Sigmoid colon (tissue), 7 donors: Measurements from ENCODE around the gene BACE2. TPM values are rescaled to one million over a fixed set of nuclear protein-coding genes. Genes with fewer than 3 reads are reported as not detected.

Experiments used
- DNase-seq: peaks from one replicate; pipeline ENCODE4 v3.0.0-alpha.2; 2019
- H3K27ac ChIP-seq, 4 donors: fragments of 200-600 bp; sonication (generic); one replicate each; pipeline ENCODE4 v1.5.1; 2016 to 2019; ENCODE audit warnings: mild to moderate bottlenecking in 1 of 4
- H3K27me3 ChIP-seq, 3 donors: fragments of 200-600 bp; sonication (generic); one replicate each; pipeline ENCODE4 v1.5.1; 2019; ENCODE audit warnings: mild to moderate bottlenecking in 1 of 3
- H3K36me3 ChIP-seq, 4 donors: fragments of 200-600 bp; sonication (generic); one replicate each; pipeline ENCODE4 v1.5.1; 2016 to 2019
- H3K4me1 ChIP-seq, 4 donors: fragments of 200-600 bp; sonication (generic); one replicate each; pipeline ENCODE4 v1.5.1; 2017 to 2019
- H3K4me3 ChIP-seq, 4 donors: fragments of 200-600 bp; sonication (generic); one replicate each; pipeline ENCODE4 v1.5.1; 2017 to 2019; ENCODE audit warnings: mild to moderate bottlenecking in 2 of 4, moderate library complexity in 1 of 4
- H3K9me3 ChIP-seq, 4 donors: fragments of 200-600 bp in 3 of 4; sonication (generic) in 3 of 4; one replicate each; pipeline versions ENCODE4 v1.5.1 to v1.6.1; 2013 to 2019
- CTCF ChIP-seq, 4 experiments: fragments of 450-650 bp in 3 of 4; fragments of 200-600 bp in 1 of 4; IDR thresholded peaks; one replicate each; pipeline ENCODE4 v1.5.1; 2016 to 2019; ENCODE audit warnings: antibody characterized with exemption in 4 of 4, mild to moderate bottlenecking in 3 of 4, moderate library complexity in 2 of 4
- EP300 ChIP-seq, 4 donors: sonication (generic); formaldehyde crosslinking; IDR thresholded peaks; one replicate each; pipeline ENCODE4 v1.6.1; 2017; ENCODE audit warnings: antibody characterized with exemption in 4 of 4
- POLR2A ChIP-seq, 2 donors: fragments of 450-650 bp; IDR thresholded peaks; one replicate each; pipeline ENCODE4 v1.6.1; 2016; ENCODE audit warnings: antibody characterized with exemption in 2 of 2, mild to moderate bottlenecking in 2 of 2, moderate library complexity in 2 of 2
- POLR2AphosphoS5 ChIP-seq, 4 donors: sonication (generic); formaldehyde crosslinking; IDR thresholded peaks; one replicate each; pipeline ENCODE4 v1.6.1; 2017; ENCODE audit warnings: antibody characterized with exemption in 4 of 4
- WGBS, 2 donors: extraction: QIAGEN DNeasy Blood & Tissue Kit; methylation state at CpG; one replicate each; pipeline ENCODE4 v1.1.7; 2013; 5-methylcytosine and 5-hydroxymethylcytosine counted together
- intact Hi-C: fragments of 100-400 bp; cut with DNase I; formaldehyde crosslinking; loops from one replicate; pipeline ENCODE4 v1.15.1; 2023
- polyA plus RNA-seq, 3 donors: library from polyadenylated mRNA; stranded (reverse); fragments of 200-250 nt; gene quantifications; one replicate each; pipeline ENCODE4 v1.2.3, GENCODE V29; 2013
- total RNA-seq, 4 donors: library from RNA; depleted of rRNA; stranded (reverse); fragments of >200 nt; gene quantifications; one replicate each; pipeline ENCODE4 v1.1.0, GENCODE V29; 2016
- donor health status: healthy with polysubstance abuse.
- donor health status: Bipolar disorder and iron deficiency.
- donor health status: healthy.

The BACE2 gene
- total and polyA plus RNA-seq, 7 donors = 12.0 to 204 (median 52.8) TPM

DNA sequence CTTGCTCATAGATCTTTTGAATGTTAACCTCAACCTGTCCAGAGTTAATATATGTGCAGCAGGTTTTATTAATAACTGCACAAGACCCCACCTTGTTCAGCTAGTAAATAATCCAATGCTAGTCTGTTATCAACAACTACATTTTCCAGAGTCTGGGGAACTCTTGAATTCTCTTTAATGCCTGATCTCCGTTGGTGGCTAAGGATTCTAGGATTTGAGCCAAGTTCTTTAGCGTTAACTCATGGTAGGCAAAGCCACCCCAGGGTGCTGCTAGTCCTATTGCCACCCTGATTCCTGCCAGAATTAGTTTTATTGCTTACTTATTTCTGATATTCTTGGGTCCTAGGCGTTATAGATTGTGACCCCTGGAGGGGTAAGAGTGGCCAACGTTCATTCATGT lies 12.8 kb downstream of the BACE2 start:
- Histone ChIP-seq H3K27ac (no peak overlapping the region), H3K36me3 (no peaks in the 10 kb centered on the region), H3K4me1 (peaks cover 0 to 45% (median 30%) of the 10 kb centered on the region in 4 donors), H3K27me3 (no peaks in the 10 kb centered on the region), H3K4me3 (no peak overlapping the region), H3K9me3 (no peaks in the 10 kb centered on the region)
- intact Hi-C loops = no loop called here
- TF ChIP-seq CTCF (IDR thresholded peaks at IDR 0.05) = no peak
- no peak for TF ChIP-seq POLR2A (IDR thresholded peaks at IDR 0.05)
- TF ChIP-seq POLR2AphosphoS5 (IDR thresholded peaks at IDR 0.05) = no peak
- TF ChIP-seq EP300 (IDR thresholded peaks at IDR 0.05) = no peak
- no peak for DNase-seq
- WGBS, 2 donors = 77 to 81% methylated on average over 4 of the region's 4 CpGs

DNA sequence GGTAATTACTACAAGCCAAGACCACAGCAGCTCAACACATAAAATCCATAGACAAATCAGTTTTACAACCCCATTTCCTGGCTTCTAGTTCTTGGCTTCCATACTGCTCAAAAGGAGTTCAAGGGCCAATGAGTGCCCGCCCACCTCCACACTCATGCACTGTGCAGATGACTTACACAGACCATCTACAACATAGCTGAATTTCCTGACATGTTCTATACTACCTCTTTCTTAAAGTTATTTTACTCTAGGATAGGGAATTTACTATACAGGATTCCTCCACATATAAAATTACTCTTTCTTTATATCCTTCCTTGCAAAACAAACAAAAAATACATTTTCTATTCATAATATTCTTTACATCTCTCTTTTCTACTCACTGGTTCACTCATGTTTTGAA lies 14.6 kb downstream of the BACE2 start:
- no peak overlapping the region for H3K4me3 ChIP-seq
- DNase-seq = no peak
- no peaks in the 10 kb centered on the region for H3K27me3 ChIP-seq
- intact Hi-C loops = no loop called here
- no peaks in the 10 kb centered on the region for H3K36me3 ChIP-seq
- 94 to 97% methylated on average over 1 of the region's 1 CpG for WGBS, 2 donors
- H3K9me3 ChIP-seq = no peaks in the 10 kb centered on the region
- no peak overlapping the region for H3K27ac ChIP-seq
- peaks cover 0 to 38% (median 29%) of the 10 kb centered on the region in 4 donors for H3K4me1 ChIP-seq
- no peak for TF ChIP-seq CTCF (IDR thresholded peaks at IDR 0.05)
- no peak for TF ChIP-seq POLR2A (IDR thresholded peaks at IDR 0.05)
- TF ChIP-seq EP300 (IDR thresholded peaks at IDR 0.05) = no peak
- TF ChIP-seq POLR2AphosphoS5 (IDR thresholded peaks at IDR 0.05) = no peak

DNA sequence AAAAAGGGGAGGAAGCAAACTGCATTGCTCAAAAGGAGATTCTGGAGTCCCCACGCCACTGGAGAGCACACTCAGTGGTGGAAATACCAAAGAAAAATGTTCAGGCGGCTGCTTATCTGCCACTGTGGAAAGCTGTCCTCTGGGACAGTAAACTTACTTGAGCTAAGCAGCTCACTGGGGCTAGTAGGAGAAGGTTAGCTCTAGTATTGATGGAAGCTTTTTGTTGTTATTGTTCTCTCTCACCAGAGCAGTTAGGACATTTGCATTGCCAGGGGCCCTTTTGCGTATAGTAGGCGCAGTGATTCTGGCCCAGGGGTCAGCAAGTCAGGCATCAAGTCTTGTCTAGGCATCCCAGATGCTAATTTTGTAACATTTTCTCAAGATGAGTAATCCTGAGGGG lies 15.6 kb downstream of the BACE2 start:
- H3K27ac ChIP-seq = no peak overlapping the region
- DNase-seq = no peak
- H3K27me3 ChIP-seq = no peaks in the 10 kb centered on the region
- no peak overlapping the region for H3K4me3 ChIP-seq
- no peaks in the 10 kb centered on the region for H3K9me3 ChIP-seq
- 87 to 93% methylated on average over 4 of the region's 4 CpGs for WGBS, 2 donors
- intact Hi-C loops = no loop called here
- peaks cover 0 to 30% (median 26%) of the 10 kb centered on the region in 4 donors for H3K4me1 ChIP-seq
- no peaks in the 10 kb centered on the region for H3K36me3 ChIP-seq
- TF ChIP-seq POLR2AphosphoS5 (IDR thresholded peaks at IDR 0.05) (no peak), EP300 (IDR thresholded peaks at IDR 0.05) (no peak), CTCF (IDR thresholded peaks at IDR 0.05) (no peak), POLR2A (IDR thresholded peaks at IDR 0.05) (no peak)

- no peak for TF ChIP-seq POLR2A (IDR thresholded peaks at IDR 0.05)
- no peak for TF ChIP-seq EP300 (IDR thresholded peaks at IDR 0.05)
- no peak for TF ChIP-seq POLR2AphosphoS5 (IDR thresholded peaks at IDR 0.05)
- TF ChIP-seq CTCF (IDR thresholded peaks at IDR 0.05) = no peak
Measured at GRCh38 chr21:41185802-41186201, 17.8 kb downstream of the BACE2 start.

More at GRCh38 chr21:41185802-41186201, 17.8 kb downstream of the BACE2 start:
- Histone ChIP-seq H3K36me3 (no peaks in the 10 kb centered on the region), H3K4me3 (no peak overlapping the region), H3K4me1 (peaks cover 0 to 8% (median 3%) of the 10 kb centered on the region in 4 donors), H3K27ac (no peak overlapping the region), H3K27me3 (no peaks in the 10 kb centered on the region), H3K9me3 (no peaks in the 10 kb centered on the region)
- 47 to 74% methylated on average over 6 of the region's 6 CpGs for WGBS, 2 donors
- intact Hi-C loops = no loop called here
- no peak for DNase-seq
